Cardiac muscle cell (in vitro differentiated cells and primary cell): ENCODE data around the gene ZMYM2. TPM values are rescaled to one million over a fixed set of nuclear protein-coding genes. Genes with fewer than 3 reads are reported as not detected.

Experiments used
- DNase-seq, 2 donors: peaks; one replicate each; pipeline versions ENCODE4 v3.0.0 to v3.0.0-alpha.2; 2010 to 2017; ENCODE audit warnings: low read depth in 1 of 2, low spot score in 1 of 2
- H3K27ac ChIP-seq: fragments of 200-600 bp; sonication (generic); 2 replicates; pipeline ENCODE4 v1.5.1; 2016
- H3K27me3 ChIP-seq: fragments of 200-600 bp; sonication (generic); 2 replicates; pipeline ENCODE4 v1.6.0; 2016; ENCODE audit warnings: control low read depth
- H3K36me3 ChIP-seq: fragments of 200-600 bp; sonication (generic); 2 replicates; pipeline ENCODE4 v1.5.1; 2016; ENCODE audit warnings: control low read depth
- H3K4me1 ChIP-seq: fragments of 200-600 bp; sonication (generic); 2 replicates; pipeline ENCODE4 v1.8.1; 2017; ENCODE audit warnings: low read depth, mild to moderate bottlenecking, mixed run types
- H3K4me3 ChIP-seq: fragments of 200-600 bp; sonication (generic); 2 replicates; pipeline ENCODE4 v1.5.1; 2016; ENCODE audit warnings: mild to moderate bottlenecking
- H3K9me3 ChIP-seq: fragments of 200-600 bp; sonication (generic); 2 replicates; pipeline ENCODE4 v1.5.1; 2017; ENCODE audit warnings: low read depth, mild to moderate bottlenecking, control low read depth
- CTCF ChIP-seq: IDR thresholded peaks from 2 replicates; pipeline ENCODE4 v1.5.1; 2012; ENCODE audit warnings: low read depth, mild to moderate bottlenecking, low read length
- polyA plus RNA-seq: library from polyadenylated mRNA; unstranded; fragments of >200 nt; fragmentation: Nextera tagmentation; extraction: Ambion mirVana; gene quantifications from 2 replicates; pipeline ENCODE4 v1.2.1, GENCODE V29; 2016
- total RNA-seq: library from RNA; depleted of rRNA; stranded (reverse); fragments of >200 nt; gene quantifications from 2 replicates; pipeline ENCODE4 v1.2.3, GENCODE V29; 2016

ZMYM2 gene
- total and polyA plus RNA-seq, 2 experiments from 2014 or later, result 42.5 to 82.1 TPM

GRCh38 chr13:20002787-20003186 lies 44.3 kb downstream of the ZMYM2 start:
- Histone ChIP-seq H3K4me1 (peaks cover 40% of the 10 kb centered on the region), H3K27ac (peak overlapping the region; percentile 68), H3K27me3 (no peaks in the 10 kb centered on the region), H3K9me3 (no peaks in the 10 kb centered on the region), H3K36me3 (peaks cover 27% of the 10 kb centered on the region), H3K4me3 (no peak overlapping the region)
- DNase-seq, result no peak
- no peak for TF ChIP-seq CTCF

GRCh38 chr13:20006206-20006605 lies 47.7 kb downstream of the ZMYM2 start:
- peaks cover 44% of the 10 kb centered on the region for H3K36me3 ChIP-seq
- no peaks in the 10 kb centered on the region for H3K27me3 ChIP-seq
- no peak overlapping the region for H3K27ac ChIP-seq
- no peak for DNase-seq
- no peak overlapping the region for H3K4me3 ChIP-seq
- peaks cover 29% of the 10 kb centered on the region for H3K4me1 ChIP-seq
- H3K9me3 ChIP-seq, result no peaks in the 10 kb centered on the region
- no peak for TF ChIP-seq CTCF

GRCh38 chr13:20015763-20016162 lies 57.2 kb downstream of the ZMYM2 start:
- H3K4me1 ChIP-seq, result peaks cover 15% of the 10 kb centered on the region
- no peak overlapping the region for H3K4me3 ChIP-seq
- H3K9me3 ChIP-seq, result no peaks in the 10 kb centered on the region
- no peak for TF ChIP-seq CTCF
- no peaks in the 10 kb centered on the region for H3K27me3 ChIP-seq
- DNase-seq, result no peak
- peaks cover 7% of the 10 kb centered on the region for H3K36me3 ChIP-seq
- no peak overlapping the region for H3K27ac ChIP-seq

- no peaks in the 10 kb centered on the region for H3K9me3 ChIP-seq
- H3K4me1 ChIP-seq, result peaks cover 16% of the 10 kb centered on the region
- DNase-seq, result no peak
- peaks cover 7% of the 10 kb centered on the region for H3K36me3 ChIP-seq
- no peak overlapping the region for H3K4me3 ChIP-seq
- H3K27ac ChIP-seq, result no peak overlapping the region
- TF ChIP-seq CTCF, result no peak
- H3K27me3 ChIP-seq, result no peaks in the 10 kb centered on the region
These were observed 58.3 kb downstream of the ZMYM2 start for GRCh38 chr13:20016649-20017364.

- no peak overlapping the region for H3K4me3 ChIP-seq
- H3K36me3 ChIP-seq, result peaks cover 7% of the 10 kb centered on the region
- H3K4me1 ChIP-seq, result peaks cover 18% of the 10 kb centered on the region
- DNase-seq, result no peak
- TF ChIP-seq CTCF, result no peak
- no peaks in the 10 kb centered on the region for H3K27me3 ChIP-seq
- peak overlapping the region; percentile 66 for H3K27ac ChIP-seq
- no peaks in the 10 kb centered on the region for H3K9me3 ChIP-seq
These were observed 58.8 kb downstream of the ZMYM2 start for GRCh38 chr13:20017365-20017711.
